Hepatic stellate cell (primary cell): ENCODE measurements around the gene FSTL5.
"Not testable (repeated sequence)": the region's sequence is repeated elsewhere in the genome, so short reads cannot be mapped to it uniquely, and the experiment has no call there.

ENCODE experiments used
- DNase-seq: peaks from one replicate; pipeline ENCODE4 v3.0.0; 2011; ENCODE audit warnings: low spot score

The FSTL5 gene

DNA sequence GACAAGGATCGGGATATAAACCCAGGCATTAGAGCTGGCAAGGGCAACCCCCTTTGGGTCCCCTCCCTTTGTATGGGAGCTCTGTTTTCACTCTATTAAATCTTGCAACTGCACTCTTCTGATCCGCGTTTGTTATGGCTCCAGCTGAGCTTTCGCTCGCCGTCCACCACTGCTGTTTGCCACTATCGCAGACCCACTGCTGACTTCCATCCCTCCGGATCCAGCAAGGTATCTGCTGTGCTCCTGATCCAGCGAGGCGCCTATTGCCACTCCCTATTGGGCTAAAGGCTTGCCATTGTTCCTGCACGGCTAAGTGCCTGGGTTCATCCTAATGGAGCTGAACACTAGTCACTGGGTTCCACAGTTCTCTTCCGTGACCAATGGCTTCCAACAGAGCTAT, 59.9 kb downstream of the FSTL5 start:
- not testable (repeated sequence) for DNase-seq

DNA sequence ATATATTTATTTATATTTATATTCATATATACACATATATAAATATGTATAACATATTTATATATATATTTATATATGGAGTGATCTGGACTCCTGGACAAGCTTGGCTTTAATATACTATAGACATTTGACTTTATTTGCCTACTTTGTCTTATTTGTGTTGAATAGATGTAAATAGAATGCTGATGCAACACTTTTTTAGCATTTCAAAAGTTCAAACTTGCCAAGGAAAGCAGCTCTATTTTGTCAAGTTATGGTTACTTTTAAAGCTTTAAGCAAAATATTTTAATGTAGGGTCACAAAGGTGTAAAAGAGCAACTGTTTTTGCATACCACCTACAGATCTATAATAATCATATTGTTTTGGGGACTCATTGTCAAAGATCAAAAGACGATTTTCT, 61.1 kb downstream of the FSTL5 start:
- DNase-seq = no peak

DNA sequence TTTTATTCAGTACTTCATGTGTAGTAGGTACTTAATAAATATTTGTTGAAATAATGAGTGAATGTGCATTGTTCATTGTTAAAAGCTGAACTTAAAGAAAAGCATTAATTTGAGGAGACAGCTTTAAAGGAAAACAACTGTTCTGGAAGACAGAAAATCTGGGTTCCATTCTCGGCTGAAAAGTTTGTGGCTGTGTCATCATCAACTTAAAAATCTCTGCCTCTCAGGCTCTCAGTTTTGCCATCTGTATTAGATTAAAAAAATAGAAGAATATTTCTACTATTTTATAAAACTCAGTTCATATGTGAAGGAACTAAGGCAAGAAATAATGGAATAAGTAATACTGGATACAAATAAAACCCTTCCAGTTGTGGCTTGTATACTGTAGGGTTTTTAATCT, 62.5 kb downstream of the FSTL5 start:
- no peak for DNase-seq

DNA sequence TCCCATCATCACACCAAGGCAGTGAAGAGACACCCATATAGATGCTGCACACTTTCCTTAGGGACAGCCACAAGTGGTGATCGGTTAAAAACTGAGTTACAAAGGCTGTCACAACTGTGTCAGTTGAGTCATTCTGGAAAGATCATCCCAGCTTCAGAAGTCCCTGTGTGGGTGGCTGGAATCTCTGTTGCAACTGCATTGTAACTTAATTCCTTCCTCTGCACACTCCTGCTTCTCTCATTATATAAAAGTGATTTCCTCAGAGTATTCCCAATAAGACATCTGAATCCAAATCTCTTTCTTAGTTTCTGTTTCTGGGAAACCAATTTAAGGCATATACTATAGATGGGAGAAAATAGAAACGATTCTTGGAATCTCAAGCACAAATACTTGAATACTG, 88.1 kb downstream of the FSTL5 start:
- no peak for DNase-seq

DNA sequence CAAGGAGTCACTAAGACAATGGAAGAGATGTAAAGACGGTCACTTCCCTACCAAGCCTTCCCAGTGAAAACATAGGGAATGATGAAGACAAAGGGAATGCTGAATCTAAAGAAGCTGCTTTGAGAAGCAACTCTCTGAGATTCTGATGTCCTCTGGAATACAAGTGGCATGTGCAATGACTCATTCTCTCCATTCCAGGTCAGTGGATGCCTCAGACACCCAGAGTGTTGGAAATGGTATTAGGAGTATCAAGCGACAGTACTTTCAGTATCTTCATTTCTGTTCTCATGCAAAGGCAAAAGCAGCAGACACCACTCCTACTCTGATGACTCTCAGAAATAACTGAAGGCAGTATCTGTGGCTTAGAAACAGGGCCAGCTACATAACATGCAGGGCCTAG, 102.6 kb downstream of the FSTL5 start:
- DNase-seq = no peak

DNA sequence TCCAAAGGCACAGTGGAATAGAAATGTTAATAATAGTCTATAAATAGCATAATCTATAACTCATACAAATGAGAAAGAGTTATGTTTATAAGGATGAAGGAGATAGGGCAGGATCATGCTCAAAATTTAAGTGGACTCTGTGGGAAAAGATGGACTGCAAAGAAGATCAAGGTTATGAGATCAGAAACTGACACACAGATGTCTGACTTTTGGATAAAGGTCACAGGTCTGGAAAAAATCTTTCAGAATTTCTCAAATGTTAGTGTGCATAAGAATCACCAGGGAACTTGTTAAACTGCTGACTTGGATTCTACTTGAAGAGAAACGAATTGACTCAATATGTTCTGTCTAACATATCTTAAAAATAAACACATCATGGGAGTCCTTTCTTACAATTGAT, 104.1 kb downstream of the FSTL5 start:
- DNase-seq = no peak

DNA sequence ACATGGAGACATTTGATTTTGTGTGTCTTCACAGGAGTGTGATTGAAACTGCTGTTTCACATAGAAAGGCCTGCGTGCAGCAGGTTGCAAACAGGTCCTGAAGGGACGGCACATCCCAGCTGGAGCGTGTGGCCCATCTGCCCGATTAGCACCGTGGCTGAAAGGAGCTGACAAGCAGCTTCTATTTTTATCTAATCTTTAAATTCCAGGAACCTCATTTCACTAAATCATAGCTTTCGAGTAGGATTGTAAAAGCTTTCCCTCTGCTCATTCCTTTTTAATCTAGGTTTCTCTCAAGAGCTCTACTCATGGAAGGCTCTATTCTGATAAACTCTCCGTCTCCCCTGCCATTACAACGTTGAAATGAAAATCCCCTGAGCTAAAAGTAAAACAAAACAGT, 106.8 kb downstream of the FSTL5 start:
- no peak for DNase-seq

DNA sequence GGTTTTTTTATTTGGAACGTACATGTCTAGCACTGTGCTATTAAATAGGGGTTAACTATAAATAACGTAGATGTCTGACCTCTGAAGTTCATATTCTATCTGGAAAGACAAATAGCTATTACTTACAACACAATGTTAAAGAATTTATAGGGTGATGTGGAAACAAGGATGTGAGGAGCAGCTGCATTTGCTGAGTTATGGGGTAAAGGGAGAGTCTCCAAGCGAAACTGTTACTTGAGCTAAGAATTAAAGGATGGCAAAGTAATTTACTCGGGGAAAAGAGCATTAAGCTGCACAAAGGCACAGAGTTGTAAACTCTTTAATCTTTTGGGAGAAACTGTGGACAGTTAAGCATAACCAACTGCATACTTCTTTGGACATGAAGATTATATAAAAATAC, 117.7 kb downstream of the FSTL5 start:
- DNase-seq = no peak

DNA sequence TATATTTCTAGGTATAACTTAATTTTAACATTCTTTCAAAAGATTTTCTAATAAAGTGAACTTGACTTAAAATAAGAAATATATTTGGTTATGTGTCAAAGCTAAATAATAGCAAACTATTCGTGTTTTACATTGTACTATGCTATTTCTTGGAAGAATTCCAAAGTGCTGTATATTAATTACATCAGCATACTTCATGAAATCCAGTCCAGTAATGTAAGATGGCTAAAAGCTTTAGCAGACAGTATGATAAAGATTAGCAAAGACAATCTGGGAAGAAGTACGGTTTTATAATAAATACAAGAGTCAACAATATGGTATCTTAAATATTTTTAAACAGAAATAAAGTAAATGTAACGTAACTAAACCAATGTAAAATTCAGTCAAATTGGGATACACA, 125.7 kb downstream of the FSTL5 start:
- no peak for DNase-seq

DNA sequence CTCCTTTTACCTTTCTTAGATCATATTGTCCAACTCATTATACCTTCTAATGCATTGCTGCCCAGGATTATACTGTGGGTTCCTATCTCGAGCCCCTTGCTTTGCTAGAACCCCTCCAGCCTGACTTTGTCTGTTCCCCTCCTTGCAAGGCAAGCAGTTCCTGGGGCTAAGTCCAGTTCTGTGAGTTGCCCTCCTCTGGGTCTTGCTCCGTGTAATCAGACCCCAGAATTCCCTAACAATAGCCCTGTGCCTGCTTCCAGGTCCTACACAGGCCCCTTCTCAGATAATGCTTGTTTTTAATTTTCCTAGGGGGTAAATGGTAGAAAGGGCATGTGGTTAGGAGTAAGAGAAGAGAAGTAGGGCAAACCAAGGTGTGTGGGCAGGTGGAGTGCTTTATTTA, 145.9 kb downstream of the FSTL5 start:
- no peak for DNase-seq

DNA sequence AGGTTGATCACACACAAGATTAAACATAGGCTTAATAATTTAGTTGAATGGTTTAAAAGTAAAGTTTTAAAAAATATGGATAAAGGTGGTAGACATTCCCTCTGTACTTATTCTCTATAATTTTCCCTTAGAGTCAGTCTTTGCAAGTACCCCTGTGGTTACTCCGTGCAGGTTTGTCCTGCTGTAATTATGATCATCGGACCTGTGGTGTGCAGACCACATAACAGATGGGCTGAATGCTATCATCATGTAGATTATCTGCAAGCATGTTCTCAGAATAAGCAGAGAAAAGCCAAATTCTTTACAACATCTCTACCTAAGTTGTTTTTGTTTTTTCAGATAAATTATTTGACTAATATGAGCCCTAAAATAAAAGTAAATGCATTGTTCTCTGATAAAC, 146.8 kb downstream of the FSTL5 start:
- DNase-seq = no peak

DNA sequence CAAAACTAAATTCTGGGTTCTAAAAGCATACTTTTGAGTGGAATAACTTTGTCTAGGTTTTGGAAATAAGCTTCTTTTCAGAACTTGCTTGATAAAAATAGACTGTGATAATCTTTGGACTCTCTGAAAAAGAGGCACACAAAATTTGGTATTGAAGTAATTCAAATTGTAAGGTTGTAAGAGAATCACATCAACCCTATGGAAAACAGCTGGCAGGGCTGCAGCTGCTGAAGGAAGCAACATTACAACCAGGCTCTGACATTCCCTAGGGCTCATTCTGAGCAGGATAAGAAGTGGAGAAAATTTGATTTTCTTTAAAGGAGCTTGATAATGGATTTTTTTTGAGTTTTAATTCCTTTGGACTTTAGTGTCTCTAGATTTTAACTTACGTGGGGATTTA, 147.6 kb downstream of the FSTL5 start:
- no peak for DNase-seq

DNA sequence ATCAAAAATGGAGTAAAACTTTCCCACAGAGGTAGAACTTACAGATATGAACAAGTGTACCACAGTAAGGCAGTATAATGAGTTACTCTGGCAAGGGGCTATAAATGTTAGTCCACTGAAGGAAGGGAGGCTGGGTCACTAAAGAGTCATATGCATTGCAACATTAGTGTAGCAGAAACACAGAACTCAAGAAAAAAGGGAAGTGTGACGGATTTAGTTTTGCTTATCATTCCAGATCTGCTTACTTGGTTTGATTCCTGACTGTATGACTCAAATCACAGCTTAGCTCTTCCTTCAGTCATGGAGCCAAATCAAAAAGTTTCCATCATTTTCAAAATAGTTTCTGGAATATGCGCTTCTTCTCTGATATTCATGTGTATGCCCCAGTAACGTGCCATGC, 148.7 kb downstream of the FSTL5 start:
- DNase-seq = no peak

DNA sequence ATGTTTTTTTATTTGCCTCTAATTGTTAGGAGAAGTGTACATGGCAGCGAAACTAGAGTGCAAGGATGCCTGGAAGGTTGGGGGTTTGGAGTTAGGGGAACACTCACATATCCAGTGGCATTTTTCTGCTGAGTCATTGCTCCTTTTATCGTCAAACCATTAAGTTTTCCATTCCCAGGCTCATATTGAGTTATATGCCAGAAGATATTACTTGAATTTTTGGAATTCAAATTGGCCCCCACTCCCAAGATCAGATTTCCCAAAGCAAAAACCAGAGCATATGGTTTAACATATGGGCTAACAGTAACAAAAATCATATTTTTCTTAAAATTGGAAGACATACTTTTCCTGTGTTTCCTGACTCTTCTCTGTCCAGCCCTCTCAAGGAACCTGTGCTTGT, 152.7 kb downstream of the FSTL5 start:
- no peak for DNase-seq

DNA sequence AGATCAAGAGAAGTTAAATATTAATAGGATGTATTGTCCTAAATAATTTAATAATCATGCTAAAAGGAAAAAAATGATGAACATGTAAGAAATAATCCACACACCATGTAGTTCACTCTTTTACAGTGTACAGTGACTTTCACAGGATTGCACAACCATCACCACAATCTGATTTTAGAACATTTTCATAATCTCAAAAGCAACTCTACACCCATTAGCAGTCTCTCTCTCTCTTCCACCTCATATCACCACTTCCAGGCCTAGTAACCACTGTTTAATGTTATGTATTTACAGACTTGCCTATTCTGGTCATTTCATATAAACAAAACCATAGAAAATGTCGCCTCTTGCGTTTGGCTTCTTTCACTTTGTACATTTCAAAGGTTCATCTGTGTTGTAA, 153.4 kb downstream of the FSTL5 start:
- no peak for DNase-seq

DNA sequence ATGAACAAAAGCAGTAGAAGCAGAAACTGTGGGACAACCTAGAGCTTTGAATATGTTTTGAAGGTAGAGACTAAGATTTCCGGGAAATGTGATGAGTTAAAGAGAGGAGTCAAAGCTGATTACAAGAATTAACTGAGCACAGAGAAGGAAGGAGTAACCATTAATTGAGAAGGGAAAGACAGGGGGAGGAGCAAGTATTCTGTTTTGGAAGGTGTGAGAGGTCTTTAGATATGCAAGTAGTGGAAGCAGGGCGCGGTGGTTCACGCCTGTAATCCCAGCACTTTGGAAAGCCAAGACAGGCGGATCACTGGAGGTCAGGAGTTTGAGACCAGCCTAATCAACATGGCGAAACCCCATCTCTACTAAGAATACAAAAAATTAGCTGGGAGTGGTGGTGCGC, 171.5 kb downstream of the FSTL5 start:
- no peak for DNase-seq

DNA sequence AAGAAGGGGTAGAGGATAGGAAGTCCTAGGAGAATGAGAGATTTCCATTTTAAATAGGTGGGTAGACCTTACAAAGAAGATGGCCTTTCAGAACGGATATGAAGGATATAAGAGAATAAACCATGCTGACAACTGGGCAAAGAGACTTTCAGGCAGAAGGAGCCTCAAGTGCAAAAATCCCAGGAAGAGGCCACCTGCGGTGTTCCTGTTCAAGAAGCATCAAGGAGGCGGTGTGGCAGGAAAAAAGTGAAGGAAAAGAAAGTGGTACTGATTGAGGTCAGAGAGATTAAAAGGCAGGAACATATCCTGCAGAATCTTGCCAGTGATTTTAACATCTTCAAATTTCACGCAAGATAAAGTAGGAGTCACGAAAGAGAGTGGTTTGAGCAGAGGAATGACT, 172.0 kb downstream of the FSTL5 start:
- no peak for DNase-seq

DNA sequence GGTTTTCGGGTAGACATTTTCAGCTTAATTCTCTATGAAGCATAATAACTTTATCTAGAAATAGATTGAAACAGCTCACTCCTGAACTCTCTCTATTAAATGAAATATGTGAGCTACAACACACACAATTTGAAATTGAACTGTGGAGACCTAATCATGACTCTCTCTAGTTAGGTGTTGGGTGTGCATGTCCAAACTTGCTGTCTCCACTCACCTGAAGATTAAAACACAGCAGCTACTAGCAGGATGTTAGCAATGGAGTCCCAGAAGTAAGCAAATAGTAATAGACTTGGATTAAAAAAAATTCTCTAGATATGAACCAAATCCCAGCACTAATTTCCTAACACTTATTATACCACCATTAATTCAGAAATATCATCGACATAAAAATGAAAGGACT, 173.1 kb downstream of the FSTL5 start:
- DNase-seq = no peak

DNA sequence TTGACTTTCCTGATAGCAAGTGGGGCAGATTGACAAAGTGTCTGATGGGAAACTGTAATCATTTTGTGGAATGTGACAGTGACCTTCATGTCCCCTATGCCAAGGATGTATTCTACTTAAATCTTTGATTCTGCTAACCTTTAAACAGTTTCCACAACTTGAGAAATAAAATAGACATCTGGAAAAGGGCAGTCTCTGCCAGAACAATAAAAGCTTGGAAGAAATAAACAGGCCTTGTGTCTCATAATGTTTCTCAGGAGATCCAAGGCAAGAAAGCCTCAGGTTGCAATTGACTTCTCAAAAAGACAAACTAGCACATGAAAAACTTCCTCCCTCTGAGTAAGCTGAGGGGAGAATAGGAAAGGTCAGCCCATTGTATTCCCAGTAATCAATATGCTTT, 174.9 kb downstream of the FSTL5 start:
- DNase-seq = no peak

DNA sequence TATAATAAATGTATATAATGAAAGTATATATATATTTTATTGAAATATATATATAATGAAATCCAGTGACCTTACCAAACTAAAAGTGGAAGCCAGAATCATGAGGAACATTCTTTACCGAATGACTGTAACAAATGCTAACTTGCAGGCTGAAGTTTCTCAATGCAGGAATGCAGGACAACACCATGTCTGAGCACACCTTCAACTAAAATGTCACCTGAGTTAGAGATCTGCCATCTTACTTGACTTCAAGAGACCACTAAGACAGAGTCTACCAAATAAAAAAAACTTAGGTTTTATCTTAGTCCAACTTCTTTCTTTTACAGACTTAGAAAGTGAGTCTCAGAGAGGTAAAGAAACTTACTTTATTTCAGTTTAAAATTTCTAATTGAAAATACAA, 176.2 kb downstream of the FSTL5 start:
- no peak for DNase-seq

DNA sequence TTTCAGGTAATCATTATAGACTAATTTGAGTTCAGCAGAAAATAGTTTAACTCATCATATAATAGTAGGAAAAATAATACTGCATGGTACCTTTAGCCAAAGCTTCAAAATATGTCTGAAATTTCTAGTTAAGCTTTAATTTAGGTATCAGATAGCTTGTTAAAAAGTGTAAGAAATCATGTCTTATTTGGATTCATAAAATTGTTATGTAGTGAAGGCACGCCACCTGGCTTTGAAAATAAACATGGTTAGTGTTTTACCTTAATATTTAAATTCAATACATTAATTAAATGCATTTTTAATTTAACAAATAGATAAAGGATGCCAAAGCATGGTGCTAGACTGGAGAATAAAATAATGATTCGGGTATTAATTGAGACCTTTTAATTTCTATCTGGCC, 211.4 kb downstream of the FSTL5 start:
- DNase-seq = no peak

DNA sequence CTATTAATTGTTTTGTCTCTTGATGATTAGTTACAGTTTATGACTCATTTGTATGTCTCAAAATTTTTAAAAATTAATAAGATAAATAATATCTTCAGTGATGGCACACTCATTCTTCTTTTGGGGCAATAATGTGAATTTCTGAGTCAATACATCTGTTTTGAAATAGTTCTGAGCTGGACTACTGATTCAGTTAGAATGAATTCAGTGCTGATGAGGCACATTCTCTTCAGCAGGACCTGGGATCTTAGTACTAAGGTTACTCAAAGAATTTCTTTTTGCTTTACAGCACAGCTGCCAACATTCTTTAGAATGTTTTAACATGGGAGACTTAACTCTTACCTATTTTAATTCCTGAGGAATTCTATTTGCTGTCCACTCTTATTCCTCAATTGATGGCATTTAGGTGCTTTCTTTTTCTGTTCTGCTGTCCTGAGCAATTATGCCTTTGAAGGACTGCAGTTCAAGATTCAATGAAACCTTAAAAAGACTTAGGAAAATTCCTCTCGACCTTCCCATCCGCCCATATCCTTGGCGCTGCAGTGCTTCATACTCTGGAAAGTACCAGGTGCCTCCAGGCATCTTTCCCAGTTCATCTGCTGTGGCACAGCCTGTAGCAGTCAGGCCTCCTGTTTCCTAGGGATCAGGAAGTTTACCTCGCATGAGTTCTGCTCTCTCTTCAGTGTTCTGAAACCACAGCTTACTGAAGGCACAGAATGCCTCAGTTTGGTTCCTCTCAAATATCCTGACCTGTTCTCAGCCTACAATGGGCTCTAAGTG, 213.7 kb downstream of the FSTL5 start:
- DNase-seq = no peak

DNA sequence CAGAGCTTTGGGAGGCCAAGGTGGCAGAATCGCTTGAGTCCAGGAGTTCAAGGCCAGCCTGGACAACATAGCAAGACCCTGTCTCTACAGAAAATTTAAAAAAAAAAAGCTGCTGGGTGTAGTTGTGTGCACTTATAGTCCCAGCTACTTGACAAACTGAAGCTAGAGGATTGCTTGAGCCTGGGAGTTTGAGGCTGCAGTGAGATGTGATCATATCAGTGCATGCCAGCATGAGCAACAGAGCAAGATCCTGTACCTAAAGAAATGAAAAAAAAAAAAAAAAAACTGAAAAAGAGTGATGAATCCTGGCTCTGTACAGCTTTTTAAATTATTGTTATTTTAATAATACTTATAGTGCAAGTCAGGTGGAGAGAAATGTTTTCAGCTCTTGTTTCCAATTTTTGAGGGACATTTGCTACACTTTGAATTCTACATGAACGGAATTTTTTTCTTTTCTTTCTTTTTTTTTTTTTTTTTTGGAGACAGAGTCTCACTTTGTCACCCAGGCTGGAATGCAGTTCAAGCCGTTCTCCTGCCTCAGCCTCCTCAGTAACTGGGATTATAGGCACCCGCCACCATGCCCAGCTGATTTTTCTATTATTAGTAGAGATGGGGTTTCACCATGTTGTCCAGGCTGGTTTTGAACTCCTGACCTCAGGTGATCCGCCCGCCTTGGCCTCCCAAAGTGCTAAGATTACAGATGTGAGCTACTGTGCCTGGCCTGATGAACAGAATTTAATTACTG, 215.6 kb downstream of the FSTL5 start:
- DNase-seq = no peak

DNA sequence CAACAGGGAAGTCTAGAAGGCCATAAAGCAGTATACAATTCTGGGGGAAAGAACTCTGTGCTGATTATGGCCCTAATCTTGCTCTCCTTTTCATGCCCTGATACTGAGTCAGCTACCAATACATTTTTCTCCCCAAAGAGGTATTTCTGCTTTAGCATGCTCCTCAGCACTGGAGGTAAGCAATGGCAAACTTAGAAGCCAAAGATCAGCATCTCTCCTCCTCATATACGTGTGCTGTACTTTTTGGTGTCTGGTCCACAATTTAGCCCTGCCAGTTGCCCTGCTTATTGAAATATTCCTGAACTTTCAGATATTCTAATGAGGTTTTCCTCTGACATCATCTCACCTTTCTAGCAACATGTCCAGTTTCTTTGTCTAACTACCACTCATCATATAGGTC, 226.2 kb downstream of the FSTL5 start:
- DNase-seq = no peak
